Activated CD8-positive, alpha-beta memory T cell treated with anti-CD3 and anti-CD28 coated beads for 48 hours (primary cell): ENCODE results near the gene NPIPB13.
A peak's percentile ranks its signal among the peaks of the same experiment; 100 is the strongest.
"Not testable (repeated sequence)": the region's sequence is repeated elsewhere in the genome, so short reads cannot be mapped to it uniquely, and the experiment has no call there.

Experiments
- DNase-seq, 3 experiments: peaks; one replicate each; pipeline ENCODE4 v3.0.0-alpha.2; 2020; ENCODE audit warnings: low read depth in 2 of 3, low spot score in 2 of 3

Gene NPIPB13

GRCh38 chr16:30248379-30248778, at the start of gene NPIPB13:
Gene NPIPB13 (minus strand): TSS chr16:30248479. CDS start chr16:30245573, 2,906 bp downstream.
- not testable (repeated sequence) for DNase-seq

- not testable (repeated sequence) for DNase-seq
Observed at GRCh38 chr16:30282357-30282756, 34.1 kb upstream of the NPIPB13 start.

- DNase-seq: not testable (repeated sequence)
Observed at GRCh38 chr16:30278523-30278922, 30.2 kb upstream of the NPIPB13 start.

- DNase-seq: not testable (repeated sequence)
Observed at GRCh38 chr16:30217082-30217481, 31.2 kb downstream of the NPIPB13 start.

- DNase-seq: not testable (repeated sequence)
Observed at GRCh38 chr16:30211414-30211813, 36.9 kb downstream of the NPIPB13 start.

GRCh38 chr16:30209032-30209431, 39.2 kb downstream of the NPIPB13 start:
- not testable (repeated sequence) for DNase-seq

GRCh38 chr16:30207063-30207704, 41.1 kb downstream of the NPIPB13 start:
- peak in 1 of 3 experiments; percentile 2 for DNase-seq

GRCh38 chr16:30206252-30206651, 42.0 kb downstream of the NPIPB13 start:
- not testable (repeated sequence) for DNase-seq

GRCh38 chr16:30205541-30206236, 42.6 kb downstream of the NPIPB13 start:
- DNase-seq: not testable (repeated sequence)

- not testable (repeated sequence) for DNase-seq
Observed at GRCh38 chr16:30199608-30200343, 48.5 kb downstream of the NPIPB13 start.

GRCh38 chr16:30199049-30199448, 49.2 kb downstream of the NPIPB13 start, which contains the start of gene SULT1A3:
Gene SULT1A3 (plus strand): TSS chr16:30199255. CDS start chr16:30200729, 1,474 bp downstream.
- DNase-seq: not testable (repeated sequence)
